ENCODE data around the gene IGFBP3.
A peak's percentile ranks its signal among the peaks of the same experiment; 100 is the strongest.
"Not testable (repeated sequence)": the region's sequence is repeated elsewhere in the genome, so short reads cannot be mapped to it uniquely, and the experiment has no call there.

Gene IGFBP3

GRCh38 chr7:45920502-45921380, at the start of gene IGFBP3:
Gene IGFBP3, minus strand, starts transcription at chr7:45921272. Its CDS starts 132 bp downstream, at chr7:45921140.
- no peak for DNase-seq

GRCh38 chr7:45970454-45970853, 49.4 kb upstream of the IGFBP3 start:
- no peak for DNase-seq

DNA sequence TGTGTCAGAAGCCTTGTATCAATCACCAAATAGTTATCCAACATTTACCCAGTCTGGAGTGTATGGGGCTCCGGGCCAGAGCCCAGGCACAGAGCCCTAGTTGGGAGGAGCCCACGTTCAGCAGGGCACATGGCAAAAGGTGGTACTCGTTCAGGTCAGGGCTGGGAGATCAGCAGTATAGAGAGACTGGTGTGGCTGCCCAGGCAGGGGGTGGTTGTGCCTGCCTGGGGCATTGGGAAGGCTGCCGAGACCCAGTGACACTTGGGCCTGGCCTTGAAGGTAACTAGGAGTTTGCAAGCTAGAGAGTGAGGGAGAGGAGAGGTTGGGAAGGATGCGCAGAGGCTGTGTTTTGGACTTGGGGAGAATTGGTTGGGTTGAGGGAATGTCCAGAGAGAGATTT, 48.9 kb upstream of the IGFBP3 start:
- no peak for DNase-seq

DNA sequence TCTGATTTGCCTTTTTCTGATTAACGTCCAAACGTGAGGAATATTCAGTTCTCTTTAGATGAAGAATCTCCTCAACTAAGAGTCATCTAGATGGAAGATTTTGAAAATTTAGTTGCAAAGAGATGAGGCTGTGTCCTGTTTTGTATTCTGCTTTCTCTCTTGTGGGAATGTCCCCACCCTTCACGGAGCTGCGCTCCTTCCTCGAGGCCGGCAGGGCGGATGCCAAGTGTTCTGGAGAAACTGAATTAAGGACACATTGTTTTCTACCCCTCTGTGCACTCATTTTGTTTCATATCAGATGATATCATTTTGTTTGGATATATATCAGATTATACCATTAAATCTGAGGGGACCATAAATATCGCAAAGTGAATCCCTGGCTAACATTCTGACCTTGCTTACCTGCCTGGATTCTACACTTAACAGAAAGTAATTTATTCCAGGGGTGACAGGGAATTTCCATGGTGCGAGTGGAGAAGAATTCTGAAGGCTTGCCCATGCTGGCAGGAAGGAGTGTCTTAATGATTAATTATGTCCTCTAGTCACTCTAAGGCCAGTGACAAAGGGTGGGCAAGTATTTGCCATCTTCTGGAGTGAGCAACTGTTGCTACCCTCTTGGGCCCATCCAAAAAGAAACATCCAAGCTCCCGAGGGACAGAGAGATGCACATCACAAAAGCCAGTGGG, 47.9 kb upstream of the IGFBP3 start:
- DNase-seq: no peak

GRCh38 chr7:45968312-45968711, 47.2 kb upstream of the IGFBP3 start:
- no peak for DNase-seq

- no peak for DNase-seq
These were observed 46.6 kb upstream of the IGFBP3 start for GRCh38 chr7:45967591-45968157.

DNA sequence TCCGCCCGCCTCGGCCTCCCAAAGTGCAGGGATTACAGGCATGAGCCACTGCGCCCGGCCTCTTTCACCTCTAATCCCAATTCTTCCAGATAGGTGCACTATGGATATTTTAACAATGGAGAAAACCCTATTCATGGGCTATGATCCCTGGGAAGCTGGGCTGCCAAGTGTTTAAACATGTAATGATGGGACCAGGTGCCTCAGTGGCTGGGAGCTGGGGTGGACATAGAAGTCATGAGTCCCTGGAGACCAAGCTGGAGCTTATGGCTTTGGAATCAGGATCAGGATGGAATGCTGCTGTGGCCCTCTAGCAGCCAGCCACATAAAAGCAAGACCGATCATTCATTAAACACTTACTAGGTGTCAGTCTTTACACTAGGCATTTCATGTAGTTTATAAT, 41.8 kb upstream of the IGFBP3 start:
- no peak for DNase-seq

DNA sequence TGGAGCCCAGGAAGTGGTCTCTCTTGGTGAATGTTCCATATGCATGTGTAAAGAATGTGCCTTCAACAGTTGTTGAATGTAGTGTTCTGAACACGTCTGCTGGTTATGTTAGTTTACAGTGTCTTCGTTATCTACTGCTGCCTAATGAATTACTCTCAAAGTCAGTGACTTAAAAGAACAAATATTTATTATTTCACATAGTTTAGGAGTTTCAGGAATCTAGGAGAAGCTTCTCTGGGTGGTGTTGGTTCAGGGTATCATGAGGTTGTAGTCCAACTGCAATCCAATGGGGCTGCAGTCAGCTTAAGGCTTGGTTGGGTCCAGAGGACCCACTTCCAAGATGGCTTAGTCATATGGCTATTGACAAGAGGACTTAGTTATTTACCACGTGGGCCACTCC, 36.6 kb upstream of the IGFBP3 start:
- DNase-seq: no peak

- DNase-seq: no peak
These were observed 34.2 kb upstream of the IGFBP3 start for GRCh38 chr7:45955286-45955685.

DNA sequence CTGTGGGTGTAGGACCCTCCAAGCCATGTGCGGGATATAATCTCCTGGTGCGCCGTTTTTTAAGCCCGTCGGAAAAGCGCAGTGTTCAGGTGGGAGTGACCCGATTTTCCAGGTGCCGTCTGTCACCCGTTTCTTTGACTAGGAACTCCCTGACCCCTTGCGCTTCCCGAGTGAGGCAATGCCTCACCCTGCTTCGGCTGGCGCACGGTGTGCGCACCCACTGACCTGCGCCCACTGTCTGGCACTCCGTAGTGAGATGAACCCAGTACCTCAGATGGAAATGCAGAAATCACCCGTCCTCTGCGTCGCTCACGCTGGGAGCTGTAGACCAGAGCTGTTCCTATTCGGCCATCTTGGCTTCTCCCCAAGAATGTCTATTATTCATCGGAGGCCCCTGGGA, 32.0 kb upstream of the IGFBP3 start:
- DNase-seq: not testable (repeated sequence)

- no peak for DNase-seq
These were observed 23.0 kb upstream of the IGFBP3 start for GRCh38 chr7:45944058-45944457.

DNA sequence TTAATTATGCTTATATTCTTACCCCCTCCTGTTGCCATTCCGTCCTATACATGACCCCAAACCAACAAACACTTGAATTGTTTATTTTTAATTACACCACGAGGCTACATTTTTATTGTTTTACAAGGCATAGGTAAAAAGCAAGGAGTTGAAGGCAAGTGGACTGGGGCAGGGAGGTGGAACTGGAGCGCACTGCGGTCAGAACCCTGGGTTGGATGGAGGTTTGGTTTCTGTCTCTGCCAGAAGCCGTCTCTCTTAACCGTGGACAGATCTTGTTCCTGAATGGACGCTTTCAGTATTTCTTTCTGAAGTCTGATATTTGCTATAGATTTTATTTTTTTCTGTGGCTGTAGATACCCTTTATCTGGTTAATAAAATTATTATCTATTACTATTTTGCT, 19.9 kb upstream of the IGFBP3 start:
- DNase-seq: no peak

- not testable (repeated sequence) for DNase-seq
These were observed 19.2 kb upstream of the IGFBP3 start for GRCh38 chr7:45940237-45940781.

- no peak for DNase-seq
These were observed 18.5 kb upstream of the IGFBP3 start for GRCh38 chr7:45939574-45939973.

DNA sequence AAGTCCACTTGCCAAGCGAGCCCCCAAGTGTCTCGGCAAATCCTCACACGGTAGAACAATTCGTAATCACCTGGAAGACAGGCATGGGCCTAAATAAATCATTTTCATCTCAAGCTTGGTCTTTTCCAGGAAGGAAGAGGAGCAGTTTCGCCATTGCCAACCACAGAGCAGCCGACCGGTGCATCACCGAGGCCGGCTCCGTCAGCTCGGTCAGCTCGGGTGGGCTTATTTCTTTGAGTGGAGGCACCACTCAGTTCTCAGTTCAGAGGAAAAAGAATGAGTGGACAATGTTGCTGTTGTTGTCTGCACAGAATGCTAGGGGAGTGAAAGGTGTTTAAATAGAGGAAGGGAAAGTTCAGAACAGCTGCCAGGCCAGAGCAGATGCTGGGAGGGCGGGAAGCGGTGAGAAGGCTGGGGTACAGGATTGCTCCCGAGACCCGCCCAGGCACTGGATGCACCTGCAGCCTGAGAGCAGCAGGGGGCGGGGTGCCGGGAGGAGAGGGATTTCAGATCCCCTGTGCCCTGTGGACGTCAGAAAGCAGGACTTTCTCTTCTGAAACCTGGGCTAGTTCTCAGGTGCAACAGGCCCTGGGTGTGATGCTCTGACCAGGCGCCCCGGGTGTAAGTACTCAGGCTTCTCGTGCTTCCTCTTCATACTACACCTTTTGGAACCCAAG, 17.7 kb upstream of the IGFBP3 start:
- DNase-seq: no peak

DNA sequence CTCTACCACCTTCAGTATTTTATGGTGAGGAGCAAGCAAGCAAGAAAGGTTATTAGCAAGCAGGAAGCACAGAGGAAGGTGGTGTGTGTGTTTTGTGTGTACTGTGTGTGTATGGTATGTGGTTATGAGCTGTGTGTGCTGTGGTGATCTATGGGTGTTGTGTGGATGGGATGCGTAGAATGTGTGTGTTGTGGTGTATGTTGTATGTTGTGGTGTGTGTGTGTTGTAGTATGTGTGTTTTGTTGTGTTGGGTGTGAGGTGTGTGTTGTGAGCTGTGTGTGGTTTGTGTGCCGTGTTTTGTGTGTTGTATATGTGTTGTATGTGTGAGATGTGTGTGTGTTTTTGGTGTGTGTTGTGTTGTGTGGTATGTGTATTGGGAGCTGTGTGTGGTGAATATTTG, 16.8 kb upstream of the IGFBP3 start:
- DNase-seq: no peak

DNA sequence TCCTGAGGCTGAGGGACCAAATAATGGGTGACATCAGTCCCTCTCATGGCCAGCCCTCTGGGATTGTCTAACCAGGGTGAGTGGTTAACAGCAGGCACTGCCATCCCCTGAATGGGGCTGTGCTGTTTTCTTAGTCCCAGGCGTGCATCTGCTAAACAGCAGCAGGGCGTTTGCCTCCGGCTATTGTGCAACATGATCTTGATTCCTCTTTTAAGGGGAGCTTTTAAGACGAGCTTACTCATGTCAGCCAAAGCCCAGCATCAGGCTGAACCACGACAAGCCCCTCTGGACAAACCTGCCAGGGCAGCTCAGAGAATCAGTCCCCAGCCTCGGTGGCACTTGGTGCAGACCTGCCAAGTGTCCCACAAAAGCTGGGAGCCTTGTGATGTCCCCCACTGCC, 16.2 kb upstream of the IGFBP3 start:
- no peak for DNase-seq

GRCh38 chr7:45930967-45931366, 9.9 kb upstream of the IGFBP3 start:
- no peak for DNase-seq

- DNase-seq: no peak
These were observed 6.6 kb upstream of the IGFBP3 start for GRCh38 chr7:45927721-45928120.

- no peak for DNase-seq
These were observed 3.2 kb upstream of the IGFBP3 start for GRCh38 chr7:45924283-45924682.

- DNase-seq: no peak
These were observed 2.7 kb upstream of the IGFBP3 start for GRCh38 chr7:45923818-45924217.

DNA sequence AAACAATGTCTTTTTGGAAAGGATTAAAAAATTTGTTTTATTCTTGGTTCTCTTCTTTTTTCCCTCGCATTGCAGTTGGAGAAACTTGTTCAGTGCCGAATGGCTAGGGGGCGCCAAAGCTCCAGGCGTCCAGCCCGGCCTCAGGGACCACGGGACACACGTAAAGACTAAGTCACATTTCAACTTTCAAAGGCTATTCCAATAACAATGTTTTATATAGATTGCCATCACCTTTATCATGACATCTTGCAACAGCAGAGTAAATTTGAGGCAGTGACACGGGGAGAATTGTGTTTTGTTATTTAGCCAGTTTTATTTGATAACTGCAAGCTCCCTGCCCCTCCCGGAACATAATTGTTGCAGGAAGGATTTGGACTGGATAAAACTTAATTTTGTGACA, 2.2 kb upstream of the IGFBP3 start:
- DNase-seq: peak; percentile 42

DNA sequence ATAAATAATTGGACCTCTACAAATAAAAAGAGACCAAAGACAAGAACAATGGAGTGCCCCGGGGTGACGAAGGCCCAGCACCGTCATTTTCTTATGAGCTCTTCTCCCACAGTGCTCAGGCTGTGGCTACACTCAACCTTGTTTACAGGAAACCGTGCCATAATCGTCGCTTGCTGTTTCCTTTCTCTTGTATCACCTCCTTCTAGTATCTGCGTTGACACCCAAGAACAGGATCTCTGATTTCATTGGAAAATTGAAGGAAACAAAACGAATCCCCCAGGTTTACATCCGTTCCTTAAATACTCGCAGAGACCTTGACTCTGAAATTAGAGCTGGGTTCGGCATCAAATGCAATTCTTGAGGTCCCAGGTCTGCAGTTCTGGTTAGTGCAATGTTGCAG, 1.7 kb upstream of the IGFBP3 start:
- DNase-seq: no peak

All from hematopoietic multipotent progenitor cell treated with erythropoietin and hydrocortisone succinate and interleukin-3 and kit ligand, for 8 days (in vitro differentiated cells).